Endothelial cell of umbilical vein (primary cell): ENCODE data around the gene LARP1. TPM values are rescaled to one million over a fixed set of nuclear protein-coding genes. Genes with fewer than 3 reads are reported as not detected.
"Not testable (repeated sequence)": the region's sequence is repeated elsewhere in the genome, so short reads cannot be mapped to it uniquely, and the experiment has no call there.

Experiments
- BruUV-seq: library from RNA; stranded (reverse); fragments of 400-500 nt; replicated peaks from 2 replicates; lab custom pipeline; 2021; lab: Mats Ljungman, UMichigan
- CTCF ChIA-PET: fragments of 300-600, 350-600 bp; sonication (Branson Sonifier 250); formaldehyde crosslinking; loops from one replicate; lab custom pipeline; 2021; ENCODE audit warnings: antibody characterized with exemption, inconsistent platforms; lab: Charles Lee
- POLR2A ChIA-PET: fragments of 300-600, 350-600 bp; sonication (Branson Sonifier 250); formaldehyde crosslinking; loops from one replicate; lab custom pipeline; 2021; ENCODE audit warnings: antibody characterized with exemption, inconsistent platforms; lab: Charles Lee
- DNase-seq: peaks from one replicate; pipeline ENCODE4 v3.0.0-alpha.2; 2011; ENCODE audit warnings: low read depth, low spot score
- FAIRE-seq: peaks from 2 replicates; lab custom pipeline; 2011; peaks lifted over from hg19 to GRCh38; lab: Jason Lieb, UNC
- H2AFZ ChIP-seq: 2 replicates; pipeline ENCODE4 v1.6.0; 2012; ENCODE audit warnings: low read depth, low read length, control low read depth, inconsistent platforms
- H3K27ac ChIP-seq: 2 replicates; pipeline ENCODE4 v1.5.1; 2011; ENCODE audit warnings: low read depth, mild to moderate bottlenecking, control low read depth, low read length, moderate library complexity; ENCODE audit not compliant: insufficient read depth
- H3K27me3 ChIP-seq, 2 experiments: 2 replicates each; pipeline versions ENCODE4 v1.6.0 to v1.6.1; 2011; ENCODE audit warnings: low read length in 2 of 2, mixed read lengths in 1 of 2; ENCODE audit not compliant: control insufficient read depth in 2 of 2, insufficient read depth in 2 of 2
- H3K36me3 ChIP-seq, 2 experiments: 2 replicates in 1 of 2; 3 replicates in 1 of 2; pipeline ENCODE4 v1.5.1; 2011; ENCODE audit warnings: low read length in 2 of 2, mild to moderate bottlenecking in 1 of 2, moderate library complexity in 1 of 2; ENCODE audit not compliant: control insufficient read depth in 2 of 2, insufficient read depth in 2 of 2; ENCODE audit errors: extremely low read depth in 1 of 2
- H3K4me1 ChIP-seq: 3 replicates; pipeline ENCODE4 v1.5.1; 2011; ENCODE audit warnings: mild to moderate bottlenecking, low read length; ENCODE audit not compliant: control insufficient read depth, insufficient read depth; ENCODE audit errors: extremely low read depth
- H3K4me2 ChIP-seq: 2 replicates; pipeline ENCODE4 v1.6.1; 2011; ENCODE audit warnings: low read length, control low read depth, mixed read lengths; ENCODE audit not compliant: insufficient read depth
- H3K4me3 ChIP-seq, 3 experiments: fragments of 200-600 bp in 1 of 3; sonication (generic), shearing (Covaris generic) in 1 of 3; replicated peaks in 1 of 3; 2 replicates each; pipeline ENCODE4 v1.5.1; 2011 to 2016; ENCODE audit warnings: control low read depth in 3 of 3, low read length in 3 of 3, mild to moderate bottlenecking in 2 of 3, inconsistent platforms in 1 of 3, low read depth in 1 of 3, moderate library complexity in 1 of 3; ENCODE audit not compliant: insufficient read depth in 1 of 3
- H3K79me2 ChIP-seq: 2 replicates; pipeline ENCODE4 v1.6.0; 2012; ENCODE audit warnings: low read length, inconsistent platforms; ENCODE audit not compliant: control insufficient read depth, insufficient read depth
- H3K9ac ChIP-seq: replicated peaks from 2 replicates; pipeline ENCODE3; 2011; ENCODE audit warnings: low read length, control low read depth; ENCODE audit not compliant: insufficient read depth; ENCODE audit errors: extremely low read depth
- H3K9me1 ChIP-seq: replicated peaks from 3 replicates; pipeline ENCODE4 v1.6.0; 2011; ENCODE audit warnings: mild to moderate bottlenecking, low read length; ENCODE audit not compliant: control insufficient read depth, insufficient read depth; ENCODE audit errors: extremely low read depth
- H3K9me3 ChIP-seq: replicated peaks from 2 replicates; pipeline ENCODE4 v1.5.1; 2012; ENCODE audit warnings: low read length, inconsistent platforms; ENCODE audit not compliant: control insufficient read depth, insufficient read depth
- H4K20me1 ChIP-seq: replicated peaks from 2 replicates; pipeline ENCODE3; 2011; ENCODE audit warnings: mild to moderate bottlenecking, low read length; ENCODE audit not compliant: control insufficient read depth, insufficient read depth; ENCODE audit errors: extremely low read depth
- CTCF ChIP-seq, 2 donors: IDR thresholded peaks; 1 replicate in 1 of 2; 2 replicates in 1 of 2; pipeline ENCODE4 v1.5.1; 2011; ENCODE audit warnings: low read length in 2 of 2, mild to moderate bottlenecking in 2 of 2, moderate library complexity in 2 of 2, control low read depth in 1 of 2, inconsistent platforms in 1 of 2, low read depth in 1 of 2; ENCODE audit not compliant: insufficient read depth in 1 of 2; ENCODE audit errors: extremely low read depth in 1 of 2
- EZH2 ChIP-seq: IDR thresholded peaks from 2 replicates; pipeline ENCODE4 v1.6.1; 2012; ENCODE audit warnings: borderline replicate concordance, low read depth, mild to moderate bottlenecking, moderate library complexity, low read length, inconsistent platforms; ENCODE audit not compliant: severe bottlenecking
- FOS ChIP-seq: IDR thresholded peaks from 2 replicates; pipeline ENCODE4 v1.6.1; 2011; ENCODE audit warnings: mild to moderate bottlenecking, low read length, moderate library complexity, borderline replicate concordance; ENCODE audit not compliant: insufficient read depth
- GATA2 ChIP-seq: IDR thresholded peaks from 2 replicates; pipeline ENCODE4 v1.7.0; 2011; ENCODE audit warnings: low read depth, mild to moderate bottlenecking, moderate library complexity, mixed read lengths, low read length; ENCODE audit not compliant: insufficient read length, insufficient read depth
- JUN ChIP-seq: IDR thresholded peaks from 2 replicates; pipeline ENCODE4 v1.6.1; 2011; ENCODE audit warnings: borderline replicate concordance, low read depth; ENCODE audit not compliant: insufficient read length, insufficient read depth
- MAX ChIP-seq: IDR thresholded peaks from 2 replicates; pipeline ENCODE4 v1.6.1; 2011; ENCODE audit not compliant: insufficient read depth, insufficient read length
- MYC ChIP-seq: IDR thresholded peaks from one replicate; pipeline ENCODE4 v1.6.1; 2011; ENCODE audit warnings: mild to moderate bottlenecking, low read depth, low read length
- POLR2A ChIP-seq: IDR thresholded peaks from 2 replicates; pipeline ENCODE4 v1.6.1; 2012; ENCODE audit warnings: low read depth, mild to moderate bottlenecking, control low read depth, low read length
- POLR2AphosphoS5 ChIP-seq: IDR thresholded peaks from 2 replicates; pipeline ENCODE4 v1.6.1; 2012; ENCODE audit warnings: low read depth, mild to moderate bottlenecking, control low read depth, low read length, moderate library complexity; ENCODE audit not compliant: insufficient read depth
- dilution Hi-C: fragments of 300-500 bp; cut with MboI; formaldehyde crosslinking; loops from one replicate; pipeline ENCODE4 v1.15.0; 2019; ENCODE audit warnings: low sequenced_read_pairs; ENCODE audit not compliant: extremely low pct_ligation_motif_present
- intact Hi-C: fragments of 100-400 bp; cut with micrococcal nuclease; formaldehyde crosslinking; loops from one replicate; pipeline ENCODE4 v1.10.0; 2022
- polyA plus RNA-seq, 4 experiments: library from polyadenylated mRNA; depleted of rRNA in 3 of 4; stranded (reverse) in 3 of 4; unstranded in 1 of 4; fragments of >200 nt; gene quantifications; 2 replicates each; pipeline versions ENCODE4 v1.2.1 to v1.2.3, GENCODE V29; 2011 to 2012; ENCODE audit warnings: missing spikeins in 1 of 4
- total RNA-seq: library from RNA; stranded (reverse); gene quantifications from 2 replicates; pipeline ENCODE4 v1.2.3, GENCODE V29; 2021

LARP1 gene
- total and polyA plus RNA-seq, 2 donors (not counting 3 experiments of a cell fraction or from before 2014, with no cell fraction given): 70.4 to 252 TPM

- DNase-seq: no peak
- H3K36me3 ChIP-seq: no peaks in the 10 kb centered on the region
- H3K4me2 ChIP-seq: no peak overlapping the region
- H2AFZ ChIP-seq: no peak overlapping the region
- intact Hi-C loops (no loop called here), dilution Hi-C loops (no loop called here)
- BruUV-seq: no TSS peak
- no peaks in the 10 kb centered on the region for H4K20me1 ChIP-seq
- H3K9me1 ChIP-seq: no peaks in the 10 kb centered on the region
- TF ChIP-seq MYC (no peak), POLR2AphosphoS5 (no peak), FOS (no peak), GATA2 (no peak), CTCF (IDR thresholded peaks at IDR 0.05; ENCODE audit: extremely low read depth in 1 of 2, insufficient read depth in 1 of 2, low read depth in 1 of 2, low read length in 2 of 2) (no peak), JUN (no peak), POLR2A (no peak), EZH2 (no peak), MAX (no peak)
- no peaks in the 10 kb centered on the region for H3K9me3 ChIP-seq
- no peaks in the 10 kb centered on the region for H3K4me1 ChIP-seq
- H3K9ac ChIP-seq: no peak overlapping the region
- POLR2A ChIA-PET: no interaction called here
- H3K27ac ChIP-seq: no peak overlapping the region
- CTCF ChIA-PET: no interaction called here
- H3K27me3 ChIP-seq: no peaks in the 10 kb centered on the region
- no peak for FAIRE-seq
- no peak overlapping the region for H3K4me3 ChIP-seq
- no peaks in the 10 kb centered on the region for H3K79me2 ChIP-seq
These were observed 20.6 kb upstream of the LARP1 start for GRCh38 chr5:154734370-154735248.

- H3K27me3 ChIP-seq, H3K4me1 ChIP-seq, H3K36me3 ChIP-seq, DNase-seq, dilution Hi-C loops, CTCF ChIA-PET, H3K9ac ChIP-seq, H3K9me3 ChIP-seq, H3K79me2 ChIP-seq, H3K4me3 ChIP-seq, POLR2A ChIA-PET, FAIRE-seq, H3K9me1 ChIP-seq, H2AFZ ChIP-seq, BruUV-seq, intact Hi-C loops, H4K20me1 ChIP-seq, H3K4me2 ChIP-seq, H3K27ac ChIP-seq: not testable (repeated sequence)
These were observed 19.8 kb upstream of the LARP1 start for GRCh38 chr5:154735362-154735761.
